Loucy (cell line): ENCODE results near the gene CACNA1A.

Experiments
- EZH2phosphoT487 ChIP-seq: fragments of 200-600 bp; IDR thresholded peaks from 2 replicates; pipeline ENCODE4 v1.6.1; 2018; ENCODE audit warnings: antibody characterized with exemption, mild to moderate bottlenecking, moderate library complexity, borderline replicate concordance
- TF ChIP-seq, protein P1 (sequence below): fragments of 200-600 bp; sonication (generic); conservative IDR thresholded peaks from 2 replicates; pipeline ENCODE4 v1.5.1; 2014; ENCODE audit warnings: mild to moderate bottlenecking, antibody characterized with exemption, low read length

DNA sequence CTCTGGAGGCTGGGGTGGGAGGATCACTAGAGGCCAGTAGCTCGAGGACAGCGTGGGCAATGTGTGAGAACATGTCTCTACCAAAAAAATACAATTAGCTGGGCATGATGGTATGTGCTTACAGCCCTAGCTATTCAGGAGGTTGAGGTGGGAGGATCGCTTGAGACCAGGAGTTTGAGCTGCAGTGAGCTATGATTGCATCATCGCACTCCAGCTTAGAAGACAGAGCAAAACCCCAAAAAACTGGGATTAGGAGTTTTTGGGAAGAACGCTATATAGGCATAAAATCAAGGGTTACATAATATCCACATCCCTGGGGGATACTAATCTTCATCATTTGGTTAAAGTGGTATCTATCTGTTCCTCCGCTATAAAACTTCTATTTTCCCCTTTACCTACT, 155.5 kb downstream of the CACNA1A start:
- no peak for TF ChIP-seq EZH2phosphoT487
- TF ChIP-seq, protein P1, sequence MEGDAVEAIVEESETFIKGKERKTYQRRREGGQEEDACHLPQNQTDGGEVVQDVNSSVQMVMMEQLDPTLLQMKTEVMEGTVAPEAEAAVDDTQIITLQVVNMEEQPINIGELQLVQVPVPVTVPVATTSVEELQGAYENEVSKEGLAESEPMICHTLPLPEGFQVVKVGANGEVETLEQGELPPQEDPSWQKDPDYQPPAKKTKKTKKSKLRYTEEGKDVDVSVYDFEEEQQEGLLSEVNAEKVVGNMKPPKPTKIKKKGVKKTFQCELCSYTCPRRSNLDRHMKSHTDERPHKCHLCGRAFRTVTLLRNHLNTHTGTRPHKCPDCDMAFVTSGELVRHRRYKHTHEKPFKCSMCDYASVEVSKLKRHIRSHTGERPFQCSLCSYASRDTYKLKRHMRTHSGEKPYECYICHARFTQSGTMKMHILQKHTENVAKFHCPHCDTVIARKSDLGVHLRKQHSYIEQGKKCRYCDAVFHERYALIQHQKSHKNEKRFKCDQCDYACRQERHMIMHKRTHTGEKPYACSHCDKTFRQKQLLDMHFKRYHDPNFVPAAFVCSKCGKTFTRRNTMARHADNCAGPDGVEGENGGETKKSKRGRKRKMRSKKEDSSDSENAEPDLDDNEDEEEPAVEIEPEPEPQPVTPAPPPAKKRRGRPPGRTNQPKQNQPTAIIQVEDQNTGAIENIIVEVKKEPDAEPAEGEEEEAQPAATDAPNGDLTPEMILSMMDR, result no peak
